ENCODE measurements around the gene PCYT2. TPM values are rescaled to one million over a fixed set of nuclear protein-coding genes. Genes with fewer than 3 reads are reported as not detected.

PCYT2 gene
- polyA plus RNA-seq, 1 donor, result 33.8 TPM

DNA sequence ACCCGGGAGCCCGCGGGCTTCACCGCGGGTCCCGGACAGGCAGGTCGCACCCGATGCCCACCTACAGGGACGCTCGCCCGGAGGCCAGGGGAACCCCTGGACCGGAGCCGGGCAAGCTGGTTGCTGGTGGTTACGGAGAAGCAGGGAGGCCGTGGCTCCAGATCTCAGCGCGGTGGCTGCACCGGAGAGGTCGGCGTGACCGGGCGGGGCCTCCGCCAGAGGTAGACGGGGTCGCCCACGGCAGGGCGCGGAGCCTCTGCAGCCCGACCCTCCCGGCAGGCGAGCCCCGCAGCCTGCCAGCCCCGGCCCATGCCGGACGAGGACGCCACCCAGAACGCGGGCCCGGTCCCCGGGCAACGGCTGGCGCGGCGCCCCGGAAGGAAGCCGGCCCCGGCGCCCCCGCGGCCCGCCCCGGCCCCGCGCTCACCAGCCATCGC lies 341 bp downstream of the PCYT2 start:
- no CpG with 5 or more reads among the region's 55 CpGs for WGBS (ENCODE audit: insufficient coverage, low lambda C conversion rate)
- Histone ChIP-seq H3K9me3 (ENCODE audit: control insufficient read depth, low read depth, low read length) (peaks cover 5% of the 10 kb centered on the region), H3K4me3 (ENCODE audit: low read length) (peak overlapping the region; percentile 91), H3K27me3 (ENCODE audit: control insufficient read depth, insufficient read depth, low read length) (no peaks in the 10 kb centered on the region), H3K36me3 (ENCODE audit: control insufficient read depth, insufficient read depth, low read length) (peaks cover 74% of the 10 kb centered on the region), H3K27ac (ENCODE audit: low read length) (peak overlapping the region; percentile 98), H3K4me1 (ENCODE audit: control insufficient read depth, insufficient read depth, low read length) (peaks cover 15% of the 10 kb centered on the region)
- no peak for DNase-seq

DNA sequence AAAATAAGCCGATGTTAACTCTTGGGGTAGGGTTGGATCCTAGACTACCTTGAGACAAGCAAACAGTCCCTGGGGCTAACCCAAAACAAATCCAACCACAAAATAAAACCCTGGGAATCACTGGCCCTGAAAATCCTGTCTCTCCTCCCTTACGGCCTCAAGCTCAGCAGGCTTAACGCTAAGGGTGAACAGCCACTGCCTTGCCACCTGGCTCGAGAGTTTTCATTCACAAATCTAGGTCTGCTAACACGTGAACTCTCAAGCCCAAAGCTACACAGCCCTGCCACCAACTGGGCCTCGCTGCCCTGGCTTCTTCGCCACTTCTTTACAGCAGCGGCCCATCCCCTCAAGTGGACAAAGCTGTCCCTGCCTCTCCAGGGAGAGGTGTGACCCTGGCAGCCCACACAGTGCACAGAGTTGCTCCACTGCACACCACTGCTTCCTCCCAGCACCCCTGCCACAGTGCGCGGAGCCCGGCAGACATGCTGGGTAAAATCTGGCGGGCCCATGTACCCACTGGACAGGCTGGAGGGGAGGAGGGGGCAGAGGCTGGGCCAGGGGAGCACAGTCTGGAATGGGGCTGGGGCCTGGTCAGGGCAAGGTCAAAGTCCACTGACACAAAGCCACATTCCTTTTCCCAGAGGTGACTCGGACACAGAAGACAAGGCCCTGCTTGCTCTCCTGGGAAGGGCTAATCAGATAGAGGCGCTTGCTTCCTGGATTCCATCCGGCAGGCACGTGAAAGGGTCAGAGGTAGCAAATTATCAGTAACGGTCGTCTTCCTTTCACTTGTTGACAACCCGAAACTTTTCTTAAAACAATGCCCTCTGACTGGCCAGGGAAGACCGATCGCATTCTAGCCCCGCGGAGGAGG lies 996 bp downstream of the PCYT2 start:
- H3K36me3 ChIP-seq (ENCODE audit: control insufficient read depth, insufficient read depth, low read length), result peaks cover 74% of the 10 kb centered on the region
- 17% methylated on average over 2 of the region's 23 CpGs for WGBS (ENCODE audit: insufficient coverage, low lambda C conversion rate)
- H3K9me3 ChIP-seq (ENCODE audit: control insufficient read depth, low read depth, low read length), result peaks cover 5% of the 10 kb centered on the region
- H3K4me1 ChIP-seq (ENCODE audit: control insufficient read depth, insufficient read depth, low read length), result peaks cover 15% of the 10 kb centered on the region
- H3K27me3 ChIP-seq (ENCODE audit: control insufficient read depth, insufficient read depth, low read length), result no peaks in the 10 kb centered on the region
- DNase-seq, result peak; percentile 82 to 89
- peak overlapping the region; percentile 98 for H3K27ac ChIP-seq (ENCODE audit: low read length)
- H3K4me3 ChIP-seq (ENCODE audit: low read length), result peak overlapping the region; percentile 91

DNA sequence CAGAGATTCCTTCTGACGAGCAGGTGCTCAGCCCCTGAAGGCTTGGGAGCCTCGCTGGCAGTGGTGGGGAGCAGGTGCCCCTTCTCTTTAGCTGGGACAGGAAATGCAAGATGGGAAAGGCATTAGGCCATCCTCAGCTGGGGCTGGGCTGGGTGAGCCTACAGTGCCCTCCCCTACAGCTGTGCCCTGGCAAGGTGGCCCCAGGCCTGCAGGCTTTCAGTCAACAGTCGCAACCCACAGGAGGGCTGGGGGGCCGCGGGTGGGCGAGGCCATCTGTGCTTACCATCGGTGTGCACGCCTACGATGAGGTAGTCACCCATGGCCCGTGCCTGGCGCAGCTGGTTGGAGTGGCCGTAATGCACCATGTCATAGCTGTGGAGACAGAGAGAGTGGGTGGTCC lies 2.0 kb downstream of the PCYT2 start:
- Histone ChIP-seq H3K27me3 (ENCODE audit: control insufficient read depth, insufficient read depth, low read length) (no peaks in the 10 kb centered on the region), H3K36me3 (ENCODE audit: control insufficient read depth, insufficient read depth, low read length) (peaks cover 74% of the 10 kb centered on the region), H3K27ac (ENCODE audit: low read length) (no peak overlapping the region), H3K4me3 (ENCODE audit: low read length) (no peak overlapping the region), H3K9me3 (ENCODE audit: control insufficient read depth, low read depth, low read length) (peaks cover 5% of the 10 kb centered on the region), H3K4me1 (ENCODE audit: control insufficient read depth, insufficient read depth, low read length) (peaks cover 15% of the 10 kb centered on the region)
- WGBS (ENCODE audit: insufficient coverage, low lambda C conversion rate), result no CpG with 5 or more reads among the region's 12 CpGs
- DNase-seq, result no peak

DNA sequence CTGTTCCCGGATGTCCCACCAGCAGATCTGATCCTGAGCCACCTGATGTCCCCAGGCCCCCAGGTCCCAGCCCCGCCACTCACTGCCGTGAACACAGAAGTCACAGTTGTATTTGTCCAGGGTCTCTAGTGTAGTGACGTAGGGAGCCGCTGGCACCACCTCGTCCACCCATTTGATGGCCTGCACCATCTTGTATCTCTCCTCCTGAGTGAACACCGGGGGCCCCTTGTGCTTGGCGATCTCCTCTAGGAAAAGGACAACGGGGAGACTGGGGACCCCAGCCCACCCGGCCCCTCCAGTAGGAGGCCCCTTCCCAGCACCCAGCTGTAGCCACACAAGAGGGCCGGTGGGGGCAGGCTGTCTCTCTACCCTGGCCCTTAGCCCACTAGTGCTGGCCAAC lies 2.4 kb downstream of the PCYT2 start:
- peaks cover 15% of the 10 kb centered on the region for H3K4me1 ChIP-seq (ENCODE audit: control insufficient read depth, insufficient read depth, low read length)
- H3K4me3 ChIP-seq (ENCODE audit: low read length), result no peak overlapping the region
- no CpG with 5 or more reads among the region's 11 CpGs for WGBS (ENCODE audit: insufficient coverage, low lambda C conversion rate)

DNA sequence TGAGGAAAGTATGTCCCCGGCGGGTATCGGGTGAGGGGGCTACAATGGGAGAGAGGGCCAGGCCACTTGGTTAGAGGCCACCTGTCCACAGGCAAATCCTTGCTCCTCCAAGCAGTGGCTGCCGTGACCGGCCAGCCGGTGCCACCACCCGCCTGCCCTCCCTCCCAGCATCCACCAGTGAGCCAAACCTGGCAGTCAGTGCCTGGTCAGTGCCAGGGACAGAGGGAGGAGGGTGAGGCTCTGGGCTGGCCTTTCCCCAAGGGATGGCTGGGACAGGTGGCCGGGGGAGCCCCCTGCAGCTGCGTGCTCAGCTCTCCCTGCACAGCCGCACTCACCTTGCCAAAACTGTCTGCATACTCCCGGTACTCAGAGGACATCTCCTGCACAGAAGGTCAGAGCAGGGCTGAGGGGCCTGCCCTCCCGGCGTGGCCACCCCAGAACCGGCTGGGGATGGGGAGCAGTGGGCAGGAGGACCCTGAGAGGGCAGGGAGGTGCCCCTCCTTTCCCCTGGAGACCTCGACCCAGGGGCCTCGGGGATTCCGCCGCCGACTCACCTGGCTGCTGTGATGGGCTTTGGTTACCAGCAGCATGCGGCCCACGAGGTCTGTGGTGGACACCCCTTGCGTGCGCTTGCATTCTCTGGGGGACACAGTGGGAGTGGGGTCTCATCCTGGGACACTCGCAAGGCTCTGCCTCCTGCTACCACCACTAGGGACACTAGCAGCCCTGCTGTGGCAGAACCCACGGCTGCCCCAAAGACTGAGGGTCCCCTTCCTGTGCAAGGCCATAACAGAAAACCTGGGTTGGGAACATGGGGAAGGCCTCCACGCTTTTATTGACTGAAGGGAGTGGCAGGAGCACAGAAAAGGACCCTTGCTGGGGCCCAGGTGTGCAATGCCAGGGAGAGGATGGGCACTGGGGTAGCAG lies 3.7 kb downstream of the PCYT2 start:
- WGBS (ENCODE audit: insufficient coverage, low lambda C conversion rate), result no CpG with 5 or more reads among the region's 26 CpGs
- Histone ChIP-seq H3K27me3 (ENCODE audit: control insufficient read depth, insufficient read depth, low read length) (peaks cover 9% of the 10 kb centered on the region), H3K4me1 (ENCODE audit: control insufficient read depth, insufficient read depth, low read length) (peaks cover 18% of the 10 kb centered on the region), H3K9me3 (ENCODE audit: control insufficient read depth, low read depth, low read length) (peaks cover 10% of the 10 kb centered on the region), H3K27ac (ENCODE audit: low read length) (no peak overlapping the region), H3K36me3 (ENCODE audit: control insufficient read depth, insufficient read depth, low read length) (peaks cover 65% of the 10 kb centered on the region), H3K4me3 (ENCODE audit: low read length) (no peak overlapping the region)
- no peak for DNase-seq

More for the DNA sequence above, 2.4 kb downstream of the PCYT2 start:
- Histone ChIP-seq H3K27ac (ENCODE audit: low read length) (no peak overlapping the region), H3K27me3 (ENCODE audit: control insufficient read depth, insufficient read depth, low read length) (no peaks in the 10 kb centered on the region), H3K9me3 (ENCODE audit: control insufficient read depth, low read depth, low read length) (peaks cover 5% of the 10 kb centered on the region), H3K36me3 (ENCODE audit: control insufficient read depth, insufficient read depth, low read length) (peaks cover 73% of the 10 kb centered on the region)
- no peak for DNase-seq

DNA sequence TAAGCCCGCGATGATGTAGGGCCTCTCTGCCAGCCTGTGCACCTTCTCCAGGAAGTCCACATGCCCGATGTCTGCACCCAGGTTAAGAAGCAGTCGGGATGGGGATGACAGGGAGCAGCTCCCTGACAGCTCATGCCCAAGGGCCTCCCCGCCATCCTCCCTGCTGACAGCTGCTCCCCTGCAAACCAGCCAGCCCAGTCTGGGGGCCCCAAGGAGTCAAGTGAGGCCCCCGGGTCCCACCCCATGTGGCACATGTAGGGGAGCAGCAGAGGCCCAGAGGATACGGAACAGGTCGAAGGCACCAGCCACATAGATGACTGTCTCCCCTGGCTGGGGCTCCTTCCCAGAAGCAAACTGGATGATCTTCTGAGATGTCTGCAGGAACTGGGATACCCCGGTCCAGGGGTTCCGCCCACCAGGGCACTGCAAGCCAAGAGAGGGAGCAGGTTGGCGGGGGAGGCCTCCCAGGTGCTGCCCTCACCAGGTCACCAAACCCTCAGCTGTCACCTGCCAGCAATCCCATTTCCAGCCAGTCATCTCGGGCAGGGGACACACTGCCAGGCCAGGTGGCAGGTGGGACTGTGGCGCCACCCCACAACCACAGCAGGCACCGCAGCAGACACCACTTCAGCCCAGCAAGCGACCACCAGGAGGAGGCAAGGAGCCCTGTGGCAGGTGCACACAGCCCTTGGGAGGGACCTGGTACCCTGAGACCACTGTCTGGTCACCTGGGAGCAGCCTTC lies 4.6 kb downstream of the PCYT2 start:
- peaks cover 13% of the 10 kb centered on the region for H3K27me3 ChIP-seq (ENCODE audit: control insufficient read depth, insufficient read depth, low read length)
- no peak for DNase-seq
- H3K27ac ChIP-seq (ENCODE audit: low read length), result no peak overlapping the region
- peaks cover 7% of the 10 kb centered on the region for H3K9me3 ChIP-seq (ENCODE audit: control insufficient read depth, low read depth, low read length)
- H3K36me3 ChIP-seq (ENCODE audit: control insufficient read depth, insufficient read depth, low read length), result peaks cover 59% of the 10 kb centered on the region
- H3K4me1 ChIP-seq (ENCODE audit: control insufficient read depth, insufficient read depth, low read length), result peaks cover 19% of the 10 kb centered on the region
- H3K4me3 ChIP-seq (ENCODE audit: low read length), result no peak overlapping the region
- WGBS (ENCODE audit: insufficient coverage, low lambda C conversion rate), result no CpG with 5 or more reads among the region's 15 CpGs

DNA sequence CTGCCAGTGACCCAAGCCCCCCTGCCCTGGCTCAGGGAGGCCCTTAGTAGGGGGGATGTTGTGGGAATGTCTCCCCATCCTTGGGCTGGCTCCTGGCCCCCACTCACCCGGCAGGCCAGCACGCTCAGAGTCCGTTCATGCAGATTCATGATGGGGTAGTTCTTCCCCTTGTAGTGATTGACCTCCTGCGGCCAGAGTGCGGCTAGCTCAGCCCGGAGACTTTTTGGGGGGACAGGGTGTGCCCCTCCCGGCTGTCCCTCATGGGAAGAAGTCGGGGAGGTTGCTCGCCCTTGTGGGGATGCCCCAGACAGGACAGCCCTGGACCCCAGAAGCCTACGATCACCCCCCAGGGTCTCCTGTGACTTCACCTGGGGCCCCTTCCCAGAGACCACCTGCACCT lies 5.2 kb downstream of the PCYT2 start:
- no peak overlapping the region for H3K27ac ChIP-seq (ENCODE audit: low read length)
- no peak for DNase-seq
- H3K36me3 ChIP-seq (ENCODE audit: control insufficient read depth, insufficient read depth, low read length), result peaks cover 59% of the 10 kb centered on the region
- H3K27me3 ChIP-seq (ENCODE audit: control insufficient read depth, insufficient read depth, low read length), result peaks cover 20% of the 10 kb centered on the region
- no CpG with 5 or more reads among the region's 10 CpGs for WGBS (ENCODE audit: insufficient coverage, low lambda C conversion rate)
- no peak overlapping the region for H3K4me3 ChIP-seq (ENCODE audit: low read length)
- peaks cover 20% of the 10 kb centered on the region for H3K4me1 ChIP-seq (ENCODE audit: control insufficient read depth, insufficient read depth, low read length)
- peaks cover 6% of the 10 kb centered on the region for H3K9me3 ChIP-seq (ENCODE audit: control insufficient read depth, low read depth, low read length)

DNA sequence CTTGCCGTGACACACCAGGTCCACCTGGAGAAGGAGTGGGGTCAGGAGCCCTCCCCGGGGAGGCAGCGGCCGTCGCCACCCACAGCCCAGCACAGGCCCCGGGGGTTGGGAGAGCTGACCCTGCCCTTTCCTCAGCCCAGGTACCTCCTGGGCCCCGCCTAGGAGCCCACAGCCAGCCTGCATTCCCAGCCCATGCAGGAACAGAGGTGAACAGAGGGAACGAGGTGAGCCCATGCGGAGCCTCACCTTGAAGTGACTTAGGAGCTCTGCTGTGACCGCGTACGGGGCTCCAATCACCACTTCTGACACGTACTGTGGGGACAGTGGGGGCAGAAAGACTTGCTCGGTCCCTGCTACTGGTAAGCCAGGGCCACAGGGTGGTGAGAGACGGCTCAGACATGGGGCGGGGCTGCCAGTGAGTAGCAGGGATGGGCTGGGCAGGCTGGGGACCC lies 5.7 kb downstream of the PCYT2 start:
- H3K27me3 ChIP-seq (ENCODE audit: control insufficient read depth, insufficient read depth, low read length), result peaks cover 21% of the 10 kb centered on the region
- H3K27ac ChIP-seq (ENCODE audit: low read length), result no peak overlapping the region
- peaks cover 20% of the 10 kb centered on the region for H3K4me1 ChIP-seq (ENCODE audit: control insufficient read depth, insufficient read depth, low read length)
- WGBS (ENCODE audit: insufficient coverage, low lambda C conversion rate), result no CpG with 5 or more reads among the region's 16 CpGs
- peaks cover 6% of the 10 kb centered on the region for H3K9me3 ChIP-seq (ENCODE audit: control insufficient read depth, low read depth, low read length)
- DNase-seq, result no peak
- H3K4me3 ChIP-seq (ENCODE audit: low read length), result no peak overlapping the region
- H3K36me3 ChIP-seq (ENCODE audit: control insufficient read depth, insufficient read depth, low read length), result peaks cover 61% of the 10 kb centered on the region

DNA sequence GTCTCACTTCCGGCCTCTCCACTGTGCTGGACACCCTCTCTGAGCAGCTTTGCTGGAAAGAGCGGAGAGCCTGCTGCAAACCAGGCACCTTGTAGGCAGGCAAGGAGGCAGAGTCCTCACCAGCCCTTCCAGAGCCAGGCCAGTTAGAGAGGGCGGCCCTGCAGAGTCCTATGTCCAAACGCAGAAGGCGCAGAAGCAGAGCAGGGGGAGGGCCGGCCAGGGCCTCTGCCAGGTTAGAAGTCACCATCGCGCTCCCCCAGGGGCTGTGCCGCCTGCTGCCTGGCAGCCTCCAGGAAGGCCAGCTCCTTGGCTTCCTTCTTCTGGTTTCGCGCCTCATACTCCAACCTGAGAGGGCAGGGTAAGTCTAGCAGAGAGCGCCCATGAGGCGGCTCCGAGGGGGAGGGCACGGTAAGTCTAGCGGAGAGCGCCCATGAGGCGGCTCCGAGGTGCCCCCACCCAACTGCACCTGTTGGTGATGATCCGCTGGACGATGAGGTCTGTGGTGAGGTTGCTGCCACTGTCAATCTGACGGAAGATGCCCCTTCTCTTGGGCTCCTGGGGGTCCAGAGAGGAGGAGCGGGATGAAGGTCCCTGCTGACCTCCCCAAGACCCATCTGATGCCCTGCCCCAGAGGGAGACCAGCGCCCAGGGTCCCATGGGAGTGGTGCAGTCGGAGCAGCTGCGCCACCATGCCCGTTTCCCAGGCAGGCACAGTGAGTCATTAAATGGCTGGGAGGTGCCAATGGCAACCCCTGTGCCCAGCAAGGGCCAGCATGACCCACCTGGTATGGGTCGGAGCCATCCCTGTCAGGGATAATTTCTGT lies 6.4 kb downstream of the PCYT2 start:
- Histone ChIP-seq H3K4me1 (ENCODE audit: control insufficient read depth, insufficient read depth, low read length) (peaks cover 14% of the 10 kb centered on the region), H3K36me3 (ENCODE audit: control insufficient read depth, insufficient read depth, low read length) (peaks cover 65% of the 10 kb centered on the region), H3K27me3 (ENCODE audit: control insufficient read depth, insufficient read depth, low read length) (peaks cover 21% of the 10 kb centered on the region), H3K27ac (ENCODE audit: low read length) (no peak overlapping the region), H3K9me3 (ENCODE audit: control insufficient read depth, low read depth, low read length) (peaks cover 6% of the 10 kb centered on the region), H3K4me3 (ENCODE audit: low read length) (no peak overlapping the region)
- WGBS (ENCODE audit: insufficient coverage, low lambda C conversion rate), result no CpG with 5 or more reads among the region's 28 CpGs
- DNase-seq, result no peak
